ENCODE data around the gene MRPL34.

Gene MRPL34

GRCh38 chr19:17352608-17353280, 47.1 kb downstream of the MRPL34 start:
- Histone ChIP-seq H3K27me3 (ENCODE audit: insufficient read depth, poor library complexity, severe bottlenecking) (peaks cover 22% of the 10 kb centered on the region), H3K4me3 (replicated peaks; ENCODE audit: insufficient read depth, low read length) (no peak overlapping the region), H3K27ac (replicated peaks) (no peak overlapping the region)
- no peak for DNase-seq (ENCODE audit: low read depth in 1 of 2, low spot score in 1 of 2)
- TF ChIP-seq SPI1 (IDR thresholded peaks at IDR 0.05; ENCODE audit: borderline replicate concordance, low read depth) (no peak), REST (IDR thresholded peaks at IDR 0.05; ENCODE audit: insufficient replicate concordance, low read depth) (no peak), GABPA (IDR thresholded peaks at IDR 0.05; ENCODE audit: low read depth) (no peak), CTCF (IDR thresholded peaks at IDR 0.05; ENCODE audit: insufficient read depth, low read length) (no peak), POLR2AphosphoS5 (IDR thresholded peaks at IDR 0.05; ENCODE audit: low read depth) (no peak)

DNA sequence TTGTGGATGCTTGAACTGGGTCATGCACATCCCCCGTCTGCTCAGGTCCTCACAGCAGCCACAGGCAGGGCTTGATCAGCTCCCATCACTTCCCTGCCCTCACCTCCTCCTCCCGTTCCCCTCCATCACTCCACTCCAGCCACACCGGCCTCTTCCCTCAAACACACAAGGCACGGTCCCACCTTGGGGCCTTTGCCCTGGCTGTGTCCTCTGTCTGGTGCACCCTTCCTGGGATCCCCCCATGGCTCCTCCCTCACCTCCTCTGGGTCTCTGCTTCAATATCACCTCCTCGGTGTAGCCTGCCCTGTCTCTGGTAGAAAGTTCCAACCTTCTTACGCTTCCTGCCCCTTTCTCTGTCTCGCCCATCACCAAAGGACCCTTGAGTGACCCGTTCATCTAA, 47.7 kb downstream of the MRPL34 start:
- no peak overlapping the region for H3K4me3 ChIP-seq (replicated peaks; ENCODE audit: insufficient read depth, low read length)

More for the DNA sequence above, 47.7 kb downstream of the MRPL34 start:
- no peak for DNase-seq (ENCODE audit: low read depth in 1 of 2, low spot score in 1 of 2)
- no peak for TF ChIP-seq POLR2AphosphoS5 (IDR thresholded peaks at IDR 0.05; ENCODE audit: low read depth)
- TF ChIP-seq REST (IDR thresholded peaks at IDR 0.05; ENCODE audit: insufficient replicate concordance, low read depth), result no peak
- no peak for TF ChIP-seq SPI1 (IDR thresholded peaks at IDR 0.05; ENCODE audit: borderline replicate concordance, low read depth)
- no peak for TF ChIP-seq CTCF (IDR thresholded peaks at IDR 0.05; ENCODE audit: insufficient read depth, low read length)
- no peak for TF ChIP-seq GABPA (IDR thresholded peaks at IDR 0.05; ENCODE audit: low read depth)
- Histone ChIP-seq H3K27me3 (ENCODE audit: insufficient read depth, poor library complexity, severe bottlenecking) (peaks cover 22% of the 10 kb centered on the region), H3K27ac (replicated peaks) (no peak overlapping the region)
